Natural killer cell (primary cell): ENCODE results near the gene PCBP1. TPM values are rescaled to one million over a fixed set of nuclear protein-coding genes. Genes with fewer than 3 reads are reported as not detected.

Experiments
- ATAC-seq, 3 donors: fragments of 150-1000 bp in 2 of 3; fragments of 200-7000 bp in 1 of 3; cut with Tn5 transposase; 1 replicate in 1 of 3; 2 replicates in 2 of 3; pipeline ENCODE4 v1.10.0; 2021; ENCODE audit warnings: mild to moderate bottlenecking in 2 of 3, moderate library complexity in 2 of 3
- DNase-seq, 2 donors: peaks; one replicate each; pipeline versions ENCODE4 v3.0.0 to v3.0.0-alpha.2; 2013 to 2021; ENCODE audit warnings: mixed read lengths in 1 of 2
- H3K27ac ChIP-seq: one replicate; pipeline ENCODE4 v1.5.1; 2013; ENCODE audit warnings: mild to moderate bottlenecking, low read length
- H3K27me3 ChIP-seq: one replicate; pipeline ENCODE4 v1.6.1; 2013; ENCODE audit warnings: low read length; ENCODE audit not compliant: control insufficient read depth, insufficient read depth
- H3K36me3 ChIP-seq: one replicate; pipeline ENCODE4 v1.6.1; 2013; ENCODE audit warnings: low read length; ENCODE audit not compliant: control insufficient read depth, insufficient read depth
- H3K4me1 ChIP-seq: one replicate; pipeline ENCODE4 v1.6.1; 2013; ENCODE audit warnings: low read length; ENCODE audit not compliant: control insufficient read depth, insufficient read depth
- H3K4me3 ChIP-seq: one replicate; pipeline ENCODE4 v1.5.1; 2013; ENCODE audit warnings: low read length
- H3K9me3 ChIP-seq: one replicate; pipeline ENCODE4 v1.6.1; 2013; ENCODE audit warnings: low read length; ENCODE audit not compliant: control insufficient read depth, insufficient read depth
- H3K27ac Mint-ChIP-seq, 2 donors: one replicate each; pipeline ENCODE4 v1.8.0; 2022; ENCODE audit warnings: mild to moderate bottlenecking in 2 of 2, mixed read lengths in 2 of 2, moderate library complexity in 1 of 2
- H3K27me3 Mint-ChIP-seq, 2 donors: one replicate each; pipeline ENCODE4 v1.8.0; 2022; ENCODE audit warnings: low read depth in 2 of 2, mixed read lengths in 2 of 2
- H3K36me3 Mint-ChIP-seq: one replicate; pipeline ENCODE4 v1.8.0; 2022; ENCODE audit warnings: mixed read lengths
- H3K4me1 Mint-ChIP-seq, 2 donors: one replicate each; pipeline ENCODE4 v1.8.0; 2022; ENCODE audit warnings: mixed read lengths in 2 of 2
- H3K4me3 Mint-ChIP-seq: one replicate; pipeline ENCODE4 v1.8.0; 2022; ENCODE audit warnings: mild to moderate bottlenecking, moderate library complexity, mixed read lengths
- H3K9me3 Mint-ChIP-seq, 2 donors: one replicate each; pipeline ENCODE4 v1.8.0; 2022; ENCODE audit warnings: mixed read lengths in 2 of 2
- CTCF ChIP-seq: fragments of 200-600 bp; IDR thresholded peaks from one replicate; pipeline ENCODE4 v1.8.0; 2022; ENCODE audit warnings: antibody characterized with exemption
- WGBS: methylation state at CpG from one replicate; pipeline ENCODE4 v1.1.7; 2013; ENCODE audit warnings: missing lambda C conversion rate; ENCODE audit not compliant: insufficient coverage; 5-methylcytosine and 5-hydroxymethylcytosine counted together
- intact Hi-C: fragments of 100-400 bp; cut with micrococcal nuclease; formaldehyde crosslinking; loops from one replicate; pipeline ENCODE4 v1.14.2; 2022
- total RNA-seq, 4 donors: library from RNA; stranded (reverse); fragments of 120-200 nt in 1 of 4; gene quantifications; one replicate each; pipeline versions ENCODE4 v1.2.3 to v1.2.4, GENCODE V29; 2013 to 2022

The PCBP1 gene
- total RNA-seq, 3 donors from 2014 or later (not counting 1 experiment from before 2014, with no cell fraction given) = 329 to 358 (median 352) TPM

- DNase-seq (no peak), ATAC-seq (no peak)
- no peaks in the 10 kb centered on the region for H3K27me3 ChIP-seq
- peaks cover 63% of the 10 kb centered on the region for H3K36me3 ChIP-seq
- no peak for TF ChIP-seq CTCF
- no peaks in the 10 kb centered on the region for H3K27me3 Mint-ChIP-seq
- H3K9me3 Mint-ChIP-seq = no peaks in the 10 kb centered on the region
- peaks cover 38 to 39% of the 10 kb centered on the region in 2 donors for H3K4me1 Mint-ChIP-seq
- H3K27ac ChIP-seq = no peak overlapping the region
- peaks cover 25% of the 10 kb centered on the region for H3K36me3 Mint-ChIP-seq
- intact Hi-C loops = no loop called here
- peaks cover 27% of the 10 kb centered on the region for H3K4me1 ChIP-seq
- H3K4me3 ChIP-seq = no peak overlapping the region
- no peaks in the 10 kb centered on the region for H3K9me3 ChIP-seq
- no peak overlapping the region for H3K4me3 Mint-ChIP-seq
- peak overlapping the region; percentile 44 to 51 for H3K27ac Mint-ChIP-seq
- WGBS = 94% methylated on average over 3 of the region's 3 CpGs
Measured at GRCh38 chr2:70080610-70081200, 6.6 kb upstream of the PCBP1 start.

- Mint-ChIP-seq H3K27ac (peak overlapping the region; percentile 44 to 51), H3K4me1 (peaks cover 43% of the 10 kb centered on the region in 2 donors), H3K36me3 (peaks cover 25% of the 10 kb centered on the region), H3K9me3 (no peaks in the 10 kb centered on the region), H3K27me3 (no peaks in the 10 kb centered on the region), H3K4me3 (no peak overlapping the region)
- H3K27ac ChIP-seq = no peak overlapping the region
- H3K4me3 ChIP-seq = no peak overlapping the region
- no peak for ATAC-seq
- WGBS = 95% methylated on average over 5 of the region's 5 CpGs
- peaks cover 32% of the 10 kb centered on the region for H3K4me1 ChIP-seq
- intact Hi-C loops = no loop called here
- no peaks in the 10 kb centered on the region for H3K9me3 ChIP-seq
- H3K36me3 ChIP-seq = peaks cover 58% of the 10 kb centered on the region
- DNase-seq = no peak
- no peak for TF ChIP-seq CTCF
- no peaks in the 10 kb centered on the region for H3K27me3 ChIP-seq
Measured at GRCh38 chr2:70081221-70081620, 6.1 kb upstream of the PCBP1 start.

GRCh38 chr2:70083344-70084156 is 3.7 kb upstream of the PCBP1 start:
- intact Hi-C loops = no loop called here
- H3K36me3 ChIP-seq = peaks cover 49% of the 10 kb centered on the region
- WGBS = 42% methylated on average over 6 of the region's 8 CpGs
- no peak for TF ChIP-seq CTCF
- DNase-seq = peak in 1 of 2 donors; percentile 43
- Mint-ChIP-seq H3K27me3 (no peaks in the 10 kb centered on the region), H3K4me1 (peaks cover 51 to 52% of the 10 kb centered on the region in 2 donors), H3K36me3 (peaks cover 28% of the 10 kb centered on the region), H3K9me3 (no peaks in the 10 kb centered on the region), H3K27ac (peak overlapping the region; percentile 99 to 100), H3K4me3 (peak overlapping the region; percentile 61)
- peak overlapping the region; percentile 98 for H3K27ac ChIP-seq
- H3K9me3 ChIP-seq = no peaks in the 10 kb centered on the region
- H3K4me3 ChIP-seq = no peak overlapping the region
- no peaks in the 10 kb centered on the region for H3K27me3 ChIP-seq
- ATAC-seq = no peak
- peaks cover 40% of the 10 kb centered on the region for H3K4me1 ChIP-seq
